Stimulated activated memory B cell treated with anti-CD40 and anti-IgM and Interleukin-4, amounts not matched to agents 10 μg/mL and 1 μg/mL and 100 μg/mL, for 72 hours (primary cell): ENCODE measurements around the gene MAN2A1.
A peak's percentile ranks its signal among the peaks of the same experiment; 100 is the strongest.

Source experiments
- ATAC-seq: fragments of 150-1000 bp; cut with Tn5 transposase; 2 replicates; pipeline ENCODE4 v1.10.0; 2021
- H3K27ac Mint-ChIP-seq: one replicate; pipeline ENCODE4 v1.8.0; 2022; ENCODE audit warnings: mild to moderate bottlenecking, mixed read lengths
- H3K27me3 Mint-ChIP-seq: one replicate; pipeline ENCODE4 v1.8.0; 2022; ENCODE audit warnings: mixed read lengths
- H3K36me3 Mint-ChIP-seq: one replicate; pipeline ENCODE4 v1.8.0; 2022; ENCODE audit warnings: mixed read lengths
- H3K4me1 Mint-ChIP-seq: one replicate; pipeline ENCODE4 v1.8.0; 2022; ENCODE audit warnings: mixed read lengths
- H3K4me3 Mint-ChIP-seq: one replicate; pipeline ENCODE4 v1.8.0; 2022; ENCODE audit warnings: mild to moderate bottlenecking, moderate library complexity, mixed read lengths
- H3K9me3 Mint-ChIP-seq: one replicate; pipeline ENCODE4 v1.8.0; 2022; ENCODE audit warnings: mixed read lengths

The MAN2A1 gene

GRCh38 chr5:109689740-109690241 is at the start of gene MAN2A1:
Gene MAN2A1, plus strand, starts transcription at chr5:109689927. Its CDS starts 491 bp downstream, at chr5:109690418.
- peak within 1 kb of the TSS; percentile 93 for H3K27ac Mint-ChIP-seq

DNA sequence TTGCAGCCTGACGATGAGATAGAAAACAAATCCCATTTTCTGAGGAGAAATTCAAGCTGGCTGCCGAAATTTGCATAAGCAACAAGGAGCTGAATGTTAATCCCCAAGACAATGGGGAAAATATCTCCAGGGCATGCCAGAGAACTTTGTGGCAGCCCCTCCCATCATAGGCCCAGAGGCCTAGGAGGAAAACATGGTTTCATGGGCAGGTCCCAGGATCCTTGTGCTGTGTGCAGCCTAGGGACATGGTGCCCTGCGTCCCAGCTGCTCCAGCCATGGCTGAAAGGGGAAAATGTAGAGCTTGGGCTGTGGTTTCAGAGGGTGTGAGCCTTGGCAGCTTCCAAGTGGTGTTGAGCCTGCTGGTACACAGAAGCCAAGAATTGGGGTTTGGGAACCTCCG is 48.8 kb upstream of the MAN2A1 start:
- Mint-ChIP-seq H3K27me3 (peaks cover 17% of the 10 kb centered on the region), H3K27ac (no peak overlapping the region), H3K4me3 (no peak overlapping the region), H3K9me3 (no peaks in the 10 kb centered on the region), H3K4me1 (no peaks in the 10 kb centered on the region), H3K36me3 (no peaks in the 10 kb centered on the region)
- no peak for ATAC-seq

More at GRCh38 chr5:109689740-109690241, at the start of gene MAN2A1:
- peaks cover 4% of the 10 kb centered on the region for H3K36me3 Mint-ChIP-seq
- H3K4me1 Mint-ChIP-seq, result peaks cover 42% of the 10 kb centered on the region
- peak within 1 kb of the TSS; percentile 84 for H3K4me3 Mint-ChIP-seq
- peaks cover 2% of the 10 kb centered on the region for H3K9me3 Mint-ChIP-seq
- H3K27me3 Mint-ChIP-seq, result no peaks in the 10 kb centered on the region
- peak; percentile 82 for ATAC-seq

- H3K27ac Mint-ChIP-seq, result no peak overlapping the region
- no peaks in the 10 kb centered on the region for H3K9me3 Mint-ChIP-seq
- H3K4me1 Mint-ChIP-seq, result no peaks in the 10 kb centered on the region
These were observed 45.9 kb upstream of the MAN2A1 start for GRCh38 chr5:109643791-109644350.

DNA sequence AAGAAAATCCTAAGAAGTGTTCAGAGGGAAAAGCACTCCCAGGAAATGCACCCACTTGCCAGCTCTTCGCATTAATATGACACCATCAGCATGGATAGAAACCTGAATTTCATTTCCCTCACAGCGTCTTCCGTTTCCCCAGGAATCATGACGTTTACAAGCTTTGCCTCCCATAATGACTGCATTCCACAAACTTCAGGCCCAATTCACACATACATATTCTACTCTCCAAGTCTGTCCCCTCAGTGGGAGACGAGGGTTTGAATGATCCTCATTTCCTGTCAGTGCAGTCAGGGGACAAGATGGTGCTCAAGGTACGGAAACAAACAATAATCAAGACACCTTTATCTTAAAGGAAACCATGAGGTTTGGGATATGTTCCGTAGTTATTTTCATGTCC is 44.9 kb upstream of the MAN2A1 start:
- no peak for ATAC-seq
- H3K4me3 Mint-ChIP-seq, result no peak overlapping the region
- no peaks in the 10 kb centered on the region for H3K9me3 Mint-ChIP-seq
- no peaks in the 10 kb centered on the region for H3K36me3 Mint-ChIP-seq
- peaks cover 9% of the 10 kb centered on the region for H3K27me3 Mint-ChIP-seq
- no peak overlapping the region for H3K27ac Mint-ChIP-seq
- no peaks in the 10 kb centered on the region for H3K4me1 Mint-ChIP-seq

More at GRCh38 chr5:109643791-109644350, 45.9 kb upstream of the MAN2A1 start:
- Mint-ChIP-seq H3K36me3 (no peaks in the 10 kb centered on the region), H3K4me3 (no peak overlapping the region), H3K27me3 (peaks cover 9% of the 10 kb centered on the region)
- ATAC-seq, result no peak

GRCh38 chr5:109645707-109646192 is 44.0 kb upstream of the MAN2A1 start:
- Mint-ChIP-seq H3K27me3 (peaks cover 7% of the 10 kb centered on the region), H3K4me3 (no peak overlapping the region), H3K4me1 (no peaks in the 10 kb centered on the region), H3K9me3 (no peaks in the 10 kb centered on the region), H3K36me3 (no peaks in the 10 kb centered on the region), H3K27ac (no peak overlapping the region)
- no peak for ATAC-seq

- Mint-ChIP-seq H3K4me3 (no peak overlapping the region), H3K9me3 (no peaks in the 10 kb centered on the region), H3K4me1 (no peaks in the 10 kb centered on the region), H3K27me3 (peaks cover 17% of the 10 kb centered on the region), H3K36me3 (no peaks in the 10 kb centered on the region), H3K27ac (no peak overlapping the region)
- no peak for ATAC-seq
These were observed 40.4 kb upstream of the MAN2A1 start for GRCh38 chr5:109649318-109649717.

DNA sequence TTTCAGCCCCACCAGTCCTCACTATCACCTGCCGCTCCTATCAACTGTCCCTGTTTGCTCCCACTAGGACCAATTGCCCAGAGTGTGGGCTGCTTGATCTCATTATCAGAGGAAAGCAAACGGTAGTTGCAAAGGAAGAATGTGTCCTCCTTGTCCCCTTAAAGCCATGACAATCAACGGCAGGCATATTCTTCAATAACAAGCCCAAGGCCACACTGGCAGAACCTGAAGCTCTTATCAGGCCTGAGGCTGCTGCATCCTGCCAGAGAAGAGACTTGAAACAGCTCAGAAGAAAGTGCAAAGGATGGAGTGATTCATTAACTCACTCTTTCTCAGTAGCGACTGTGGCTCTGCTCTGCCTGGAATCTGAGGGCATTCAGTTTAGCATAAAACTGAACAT is 39.2 kb upstream of the MAN2A1 start:
- Mint-ChIP-seq H3K36me3 (no peaks in the 10 kb centered on the region), H3K9me3 (no peaks in the 10 kb centered on the region), H3K27ac (no peak overlapping the region), H3K27me3 (peaks cover 20% of the 10 kb centered on the region), H3K4me1 (no peaks in the 10 kb centered on the region), H3K4me3 (no peak overlapping the region)
- ATAC-seq, result no peak

DNA sequence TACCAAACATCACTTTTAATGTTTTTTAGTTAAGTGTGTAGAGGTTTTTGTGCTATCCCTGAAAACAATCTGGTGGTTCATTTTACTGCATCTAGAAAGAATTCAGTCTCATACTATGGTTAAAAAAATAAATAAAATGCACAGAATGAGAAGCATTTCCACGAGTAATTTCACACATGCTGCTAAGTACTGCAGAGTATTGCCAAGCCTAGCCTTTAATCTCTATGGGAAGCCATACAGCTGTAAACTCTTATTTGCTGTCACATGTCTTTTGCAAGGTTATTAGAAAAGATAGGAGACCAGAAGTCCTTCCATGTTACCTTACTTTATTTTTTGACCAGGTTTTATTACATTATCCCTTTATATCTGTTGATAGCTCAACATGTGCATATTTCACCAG is 37.6 kb upstream of the MAN2A1 start:
- H3K27ac Mint-ChIP-seq, result no peak overlapping the region
- ATAC-seq, result no peak
- peaks cover 25% of the 10 kb centered on the region for H3K27me3 Mint-ChIP-seq
- no peak overlapping the region for H3K4me3 Mint-ChIP-seq
- H3K36me3 Mint-ChIP-seq, result no peaks in the 10 kb centered on the region
- no peaks in the 10 kb centered on the region for H3K9me3 Mint-ChIP-seq
- H3K4me1 Mint-ChIP-seq, result peaks cover 13% of the 10 kb centered on the region

DNA sequence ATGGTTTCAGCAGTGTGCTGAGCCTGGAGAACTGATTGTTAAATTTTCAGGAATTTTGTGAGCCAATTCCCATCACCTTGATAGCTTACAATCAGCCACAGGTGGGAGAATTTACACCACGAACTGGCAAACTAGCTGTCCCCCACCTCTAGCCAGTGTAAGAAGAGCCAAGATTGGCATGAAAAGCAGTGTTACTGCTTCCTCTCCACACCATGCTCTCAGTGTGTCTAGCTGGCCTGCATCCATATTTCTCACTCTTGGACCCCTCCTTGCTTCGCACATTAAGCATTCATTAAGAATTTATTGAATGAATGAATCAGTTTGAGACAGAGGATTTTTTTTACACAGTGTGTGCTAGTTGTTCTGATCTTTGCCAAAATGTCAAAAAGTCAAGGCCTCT is 36.7 kb upstream of the MAN2A1 start:
- Mint-ChIP-seq H3K4me3 (no peak overlapping the region), H3K9me3 (no peaks in the 10 kb centered on the region), H3K27me3 (peaks cover 25% of the 10 kb centered on the region), H3K27ac (no peak overlapping the region), H3K4me1 (peaks cover 17% of the 10 kb centered on the region), H3K36me3 (no peaks in the 10 kb centered on the region)
- no peak for ATAC-seq

- Mint-ChIP-seq H3K4me1 (peaks cover 17% of the 10 kb centered on the region), H3K27ac (no peak overlapping the region), H3K4me3 (no peak overlapping the region), H3K27me3 (peaks cover 25% of the 10 kb centered on the region), H3K36me3 (no peaks in the 10 kb centered on the region), H3K9me3 (no peaks in the 10 kb centered on the region)
- ATAC-seq, result no peak
These were observed 36.0 kb upstream of the MAN2A1 start for GRCh38 chr5:109653561-109654239.

- Mint-ChIP-seq H3K4me1 (peaks cover 17% of the 10 kb centered on the region), H3K27ac (no peak overlapping the region), H3K36me3 (no peaks in the 10 kb centered on the region), H3K4me3 (no peak overlapping the region), H3K27me3 (peaks cover 27% of the 10 kb centered on the region), H3K9me3 (no peaks in the 10 kb centered on the region)
- ATAC-seq, result no peak
These were observed 35.3 kb upstream of the MAN2A1 start for GRCh38 chr5:109654455-109654854.

- no peak overlapping the region for H3K4me3 Mint-ChIP-seq
- no peaks in the 10 kb centered on the region for H3K9me3 Mint-ChIP-seq
- ATAC-seq, result no peak
- no peak overlapping the region for H3K27ac Mint-ChIP-seq
- H3K36me3 Mint-ChIP-seq, result no peaks in the 10 kb centered on the region
- peaks cover 17% of the 10 kb centered on the region for H3K4me1 Mint-ChIP-seq
- H3K27me3 Mint-ChIP-seq, result peaks cover 38% of the 10 kb centered on the region
These were observed 33.9 kb upstream of the MAN2A1 start for GRCh38 chr5:109655841-109656240.

- no peaks in the 10 kb centered on the region for H3K36me3 Mint-ChIP-seq
- no peaks in the 10 kb centered on the region for H3K9me3 Mint-ChIP-seq
- no peak for ATAC-seq
- no peak overlapping the region for H3K4me3 Mint-ChIP-seq
- no peak overlapping the region for H3K27ac Mint-ChIP-seq
- H3K4me1 Mint-ChIP-seq, result peaks cover 17% of the 10 kb centered on the region
- H3K27me3 Mint-ChIP-seq, result peaks cover 38% of the 10 kb centered on the region
These were observed 32.9 kb upstream of the MAN2A1 start for GRCh38 chr5:109656829-109657228.

DNA sequence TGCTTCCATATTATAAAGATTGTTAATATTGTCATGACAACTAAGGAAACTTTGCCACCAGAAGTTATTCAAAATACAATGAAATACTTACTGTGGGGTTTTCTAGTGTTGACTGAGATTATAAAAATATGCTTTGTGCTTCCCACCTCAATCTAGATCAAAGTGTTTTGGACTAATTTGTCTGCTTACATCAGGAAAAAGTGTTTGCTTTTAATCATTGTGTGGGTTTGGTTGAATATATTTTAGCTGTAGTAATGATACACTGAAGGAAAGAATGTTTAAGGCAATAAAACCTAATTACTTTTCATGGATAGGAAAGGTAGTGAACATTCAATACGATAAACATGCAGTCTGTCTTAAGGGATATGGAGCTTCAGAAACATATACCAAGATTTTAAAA is 29.8 kb upstream of the MAN2A1 start:
- Mint-ChIP-seq H3K27ac (no peak overlapping the region), H3K9me3 (no peaks in the 10 kb centered on the region), H3K4me1 (peaks cover 17% of the 10 kb centered on the region), H3K27me3 (peaks cover 21% of the 10 kb centered on the region), H3K36me3 (no peaks in the 10 kb centered on the region), H3K4me3 (no peak overlapping the region)
- no peak for ATAC-seq

DNA sequence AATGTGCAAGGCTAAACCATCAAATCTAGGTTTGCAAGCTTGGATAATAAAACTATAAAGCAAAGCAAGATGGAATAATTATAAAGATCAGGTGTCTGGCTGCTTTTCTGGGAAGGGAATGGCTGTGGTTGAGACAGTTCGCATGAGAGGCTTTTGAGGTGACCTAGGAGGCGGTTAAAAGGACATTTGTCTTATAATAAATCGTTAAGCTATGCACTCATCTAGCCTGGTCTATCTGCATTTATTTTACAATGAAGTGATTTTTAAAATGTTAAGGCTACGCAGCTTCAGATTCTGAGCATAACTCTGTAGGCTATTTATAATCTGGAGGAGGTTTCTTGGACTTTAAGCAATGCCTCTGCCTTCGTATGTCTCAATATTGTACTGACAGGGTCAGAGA is 29.4 kb upstream of the MAN2A1 start:
- H3K4me3 Mint-ChIP-seq, result no peak overlapping the region
- no peaks in the 10 kb centered on the region for H3K36me3 Mint-ChIP-seq
- H3K27ac Mint-ChIP-seq, result no peak overlapping the region
- H3K27me3 Mint-ChIP-seq, result peaks cover 20% of the 10 kb centered on the region
- peaks cover 17% of the 10 kb centered on the region for H3K4me1 Mint-ChIP-seq
- H3K9me3 Mint-ChIP-seq, result no peaks in the 10 kb centered on the region
- ATAC-seq, result no peak

- H3K27ac Mint-ChIP-seq, result no peak overlapping the region
- H3K27me3 Mint-ChIP-seq, result peaks cover 25% of the 10 kb centered on the region
- H3K9me3 Mint-ChIP-seq, result no peaks in the 10 kb centered on the region
- ATAC-seq, result no peak
- H3K4me3 Mint-ChIP-seq, result no peak overlapping the region
- H3K4me1 Mint-ChIP-seq, result no peaks in the 10 kb centered on the region
- H3K36me3 Mint-ChIP-seq, result no peaks in the 10 kb centered on the region
These were observed 21.5 kb upstream of the MAN2A1 start for GRCh38 chr5:109668237-109668636.
